Common myeloid progenitor, CD34-positive (primary cell): ENCODE data around the gene NAT8L.

Source experiments
- CTCF ChIA-PET: fragments of 350-600 bp; sonication (Branson Sonifier 250); formaldehyde crosslinking; loops from one replicate; lab custom pipeline; 2021; ENCODE audit warnings: antibody characterized with exemption; lab: Charles Lee
- POLR2A ChIA-PET: fragments of 350-600 bp; sonication (Branson Sonifier 250); formaldehyde crosslinking; loops from one replicate; lab custom pipeline; 2021; ENCODE audit warnings: antibody characterized with exemption; lab: Charles Lee
- DNase-seq, 3 donors: peaks; one replicate each; pipeline versions ENCODE4 v3.0.0 to v3.0.0-alpha.2; 2013
- H3K27ac ChIP-seq, 2 experiments: 1 replicate in 1 of 2; 2 replicates in 1 of 2; pipeline ENCODE4 v1.7.0; 2013; ENCODE audit warnings: inconsistent platforms in 2 of 2, low read length in 2 of 2, mild to moderate bottlenecking in 2 of 2, low read depth in 1 of 2, moderate library complexity in 1 of 2; ENCODE audit not compliant: severe bottlenecking in 2 of 2, insufficient read depth in 1 of 2, poor library complexity in 1 of 2
- H3K27me3 ChIP-seq, 5 experiments: replicated peaks in 2 of 5; 1 replicate in 3 of 5; 2 replicates in 2 of 5; pipeline versions ENCODE4 v1.6.1 to v1.7.0; 2013; ENCODE audit warnings: low read length in 4 of 5, mild to moderate bottlenecking in 2 of 5, moderate library complexity in 2 of 5, inconsistent platforms in 1 of 5; ENCODE audit not compliant: insufficient read depth in 5 of 5, control insufficient read depth in 4 of 5
- H3K36me3 ChIP-seq, 4 experiments: 1 replicate in 2 of 4; 2 replicates in 2 of 4; pipeline versions ENCODE4 v1.6.1 to v1.7.0; 2013; ENCODE audit warnings: low read length in 3 of 4, control low read depth in 1 of 4, mild to moderate bottlenecking in 1 of 4; ENCODE audit not compliant: control insufficient read depth in 4 of 4, insufficient read depth in 4 of 4
- H3K4me1 ChIP-seq, 4 experiments: 1 replicate in 3 of 4; 2 replicates in 1 of 4; pipeline versions ENCODE4 v1.6.1 to v1.7.1; 2013; ENCODE audit warnings: low read length in 3 of 4, mild to moderate bottlenecking in 3 of 4, control low read depth in 1 of 4, inconsistent platforms in 1 of 4, moderate library complexity in 1 of 4; ENCODE audit not compliant: control insufficient read depth in 4 of 4, insufficient read depth in 4 of 4; ENCODE audit errors: control extremely low read depth in 1 of 4
- H3K4me3 ChIP-seq, 7 experiments: 1 replicate in 4 of 7; 2 replicates in 3 of 7; pipeline versions ENCODE4 v1.5.1 to v1.7.0; 2013; ENCODE audit warnings: mild to moderate bottlenecking in 7 of 7, low read length in 6 of 7, moderate library complexity in 6 of 7, inconsistent platforms in 2 of 7, low read depth in 2 of 7, control low read depth in 1 of 7; ENCODE audit not compliant: insufficient read depth in 4 of 7, control insufficient read depth in 1 of 7; ENCODE audit errors: extremely low read depth in 1 of 7
- H3K9me3 ChIP-seq, 5 experiments: 1 replicate in 4 of 5; 2 replicates in 1 of 5; pipeline versions ENCODE4 v1.6.1 to v1.7.1; 2013; ENCODE audit warnings: low read length in 4 of 5, mild to moderate bottlenecking in 2 of 5, inconsistent platforms in 1 of 5, low read depth in 1 of 5, moderate library complexity in 1 of 5; ENCODE audit not compliant: control insufficient read depth in 4 of 5, insufficient read depth in 2 of 5; ENCODE audit errors: control extremely low read depth in 1 of 5
- WGBS: methylation state at CpG from one replicate; pipeline ENCODE4 v1.1.5; 2013; ENCODE audit not compliant: insufficient coverage; 5-methylcytosine and 5-hydroxymethylcytosine counted together

The NAT8L gene

DNA sequence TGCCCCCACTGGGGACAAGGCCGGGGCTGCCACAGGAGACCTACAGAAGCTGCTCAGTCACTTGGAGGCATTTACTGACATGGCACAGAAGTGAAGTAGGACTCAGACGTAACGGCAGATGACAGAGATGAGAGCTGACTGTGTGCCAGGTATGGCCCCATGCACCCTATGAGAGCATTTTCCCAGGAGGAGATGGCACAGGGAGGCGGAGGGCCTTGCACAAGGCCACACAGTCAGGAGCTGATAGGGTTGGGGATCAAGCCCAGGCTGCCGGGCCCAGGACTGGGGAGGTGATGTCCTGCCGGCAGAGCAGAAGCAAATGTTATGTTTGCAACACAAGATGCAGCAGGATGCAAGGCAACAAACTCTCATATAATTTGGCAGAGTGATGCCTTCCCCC, 34.1 kb downstream of the NAT8L start:
- 100% methylated on average over 4 of the region's 6 CpGs for WGBS
- CTCF ChIA-PET, result interaction anchor here (0.5 kb wide), 1 partner anchor 816 kb away, joined by 3 read pairs; no protein-coding TSS in a partner anchor
- Histone ChIP-seq H3K9me3 (peaks cover 0 to 22% (median 14%) of the 10 kb centered on the region in 5 experiments), H3K27me3 (peaks cover 0 to 7% (median 0%) of the 10 kb centered on the region in 5 experiments), H3K27ac (no peak overlapping the region), H3K4me3 (no peak overlapping the region), H3K4me1 (no peaks in the 10 kb centered on the region), H3K36me3 (no peaks in the 10 kb centered on the region)
- POLR2A ChIA-PET, result no interaction called here
- no peak for DNase-seq

DNA sequence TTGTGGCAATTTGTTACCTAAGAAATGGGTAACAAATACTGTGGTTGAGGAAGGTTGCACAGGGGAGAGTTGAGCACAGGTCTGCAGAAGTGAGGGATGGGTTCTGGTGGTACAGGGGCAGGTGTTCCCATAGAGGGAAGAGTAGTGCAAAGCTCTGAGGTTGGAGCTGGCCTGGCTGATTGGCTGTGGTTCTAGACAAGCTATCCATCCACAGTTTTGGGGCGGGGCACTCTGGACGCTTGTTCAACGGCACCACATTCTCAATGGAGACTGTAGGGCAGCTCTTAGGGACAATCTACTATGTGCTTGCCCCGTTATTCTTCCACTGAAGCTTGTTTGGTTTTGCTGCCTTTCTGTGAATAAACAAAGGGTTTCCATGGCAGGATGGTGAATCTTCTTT, 35.4 kb downstream of the NAT8L start:
- H3K27ac ChIP-seq, result no peak overlapping the region
- H3K4me3 ChIP-seq, result no peak overlapping the region
- H3K4me1 ChIP-seq, result no peaks in the 10 kb centered on the region
- H3K9me3 ChIP-seq, result peaks cover 0 to 26% (median 14%) of the 10 kb centered on the region in 5 experiments
- DNase-seq, result no peak
- H3K27me3 ChIP-seq, result peaks cover 0 to 6% (median 0%) of the 10 kb centered on the region in 5 experiments
- WGBS, result 100% methylated on average over 4 of the region's 4 CpGs
- ChIA-PET POLR2A (no interaction called here), CTCF (interaction anchor here (1.2 kb wide), 1 partner anchor 12 kb away, joined by 3 read pairs; no protein-coding TSS in a partner anchor)
- H3K36me3 ChIP-seq, result no peaks in the 10 kb centered on the region

DNA sequence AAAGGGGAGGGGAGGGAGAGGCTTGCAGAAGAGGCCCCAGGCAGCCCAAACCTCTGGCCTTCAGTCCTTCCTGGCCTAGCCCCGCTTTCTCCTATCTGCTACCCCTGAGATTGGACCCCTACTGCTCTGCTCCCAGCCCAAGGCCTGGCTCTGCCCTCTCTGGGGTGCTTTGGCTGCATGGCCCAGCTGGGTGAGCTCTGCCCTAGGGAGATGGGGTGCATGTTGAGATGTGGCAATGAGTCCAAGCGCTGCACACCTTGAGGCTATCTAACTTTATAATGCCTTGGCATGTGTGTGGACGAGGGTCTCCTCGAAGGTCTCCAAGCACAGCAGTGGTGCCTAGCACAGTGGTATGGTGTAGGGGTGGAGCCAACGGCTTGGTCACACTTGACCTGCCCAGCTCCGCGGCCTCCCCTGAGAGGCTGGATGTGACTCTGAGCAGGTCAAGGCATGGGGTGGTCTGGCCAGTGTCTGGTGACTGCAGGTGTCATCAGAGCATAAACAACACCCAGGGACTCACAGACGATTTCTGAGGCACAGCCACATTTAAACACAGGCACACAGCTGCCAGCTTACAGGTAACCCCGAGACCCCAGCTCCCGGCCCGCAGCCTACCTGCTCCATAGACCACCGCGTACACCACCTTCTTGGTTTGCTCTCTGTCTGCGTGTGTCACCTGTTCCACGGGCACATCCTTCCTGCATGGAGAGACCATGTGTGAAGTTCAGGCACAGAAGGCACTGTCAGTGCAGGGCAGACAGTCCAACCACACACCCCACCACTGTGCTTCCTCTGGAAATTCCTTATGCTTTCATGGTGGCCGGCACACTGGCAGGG, 36.3 kb downstream of the NAT8L start:
- H3K27ac ChIP-seq, result no peak overlapping the region
- WGBS, result 97% methylated on average over 13 of the region's 16 CpGs
- DNase-seq, result no peak
- no peaks in the 10 kb centered on the region for H3K36me3 ChIP-seq
- H3K4me3 ChIP-seq, result no peak overlapping the region
- no peaks in the 10 kb centered on the region for H3K4me1 ChIP-seq
- ChIA-PET CTCF (no interaction called here), POLR2A (no interaction called here)
- H3K27me3 ChIP-seq, result peaks cover 0 to 6% (median 0%) of the 10 kb centered on the region in 5 experiments
- peaks cover 0 to 26% (median 14%) of the 10 kb centered on the region in 5 experiments for H3K9me3 ChIP-seq

DNA sequence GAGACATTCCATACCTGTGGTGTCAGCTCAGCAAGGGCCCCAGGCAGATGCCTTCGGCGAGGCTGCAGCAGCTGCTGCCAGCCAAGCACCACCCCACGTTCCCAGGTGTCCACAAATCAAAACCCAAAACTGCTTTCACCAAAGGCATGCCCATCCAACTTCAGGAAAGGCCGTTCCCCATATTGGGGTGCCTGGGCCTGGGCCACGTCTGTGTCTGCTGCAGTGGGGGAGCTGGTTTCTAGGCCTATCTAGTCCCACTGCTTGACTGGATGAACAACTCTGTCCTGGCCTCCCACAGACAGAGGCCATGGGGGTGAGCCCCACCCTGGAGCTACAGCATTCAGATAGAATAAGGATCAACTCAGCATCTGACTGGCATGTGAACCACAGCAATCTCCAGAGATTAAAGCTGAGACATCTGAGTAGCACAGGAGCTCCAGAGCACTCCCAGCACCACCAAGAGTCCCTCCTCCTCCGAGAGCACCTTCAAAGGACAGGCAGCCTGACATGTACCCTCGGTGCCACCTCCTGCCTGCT, 37.0 kb downstream of the NAT8L start:
- peaks cover 0 to 4% (median 0%) of the 10 kb centered on the region in 5 experiments for H3K27me3 ChIP-seq
- ChIA-PET POLR2A (no interaction called here), CTCF (no interaction called here)
- 93% methylated on average over 4 of the region's 7 CpGs for WGBS
- H3K9me3 ChIP-seq, result peaks cover 0 to 26% (median 14%) of the 10 kb centered on the region in 5 experiments
- H3K4me3 ChIP-seq, result no peak overlapping the region
- DNase-seq, result no peak
- no peaks in the 10 kb centered on the region for H3K36me3 ChIP-seq
- H3K27ac ChIP-seq, result no peak overlapping the region
- H3K4me1 ChIP-seq, result no peaks in the 10 kb centered on the region

DNA sequence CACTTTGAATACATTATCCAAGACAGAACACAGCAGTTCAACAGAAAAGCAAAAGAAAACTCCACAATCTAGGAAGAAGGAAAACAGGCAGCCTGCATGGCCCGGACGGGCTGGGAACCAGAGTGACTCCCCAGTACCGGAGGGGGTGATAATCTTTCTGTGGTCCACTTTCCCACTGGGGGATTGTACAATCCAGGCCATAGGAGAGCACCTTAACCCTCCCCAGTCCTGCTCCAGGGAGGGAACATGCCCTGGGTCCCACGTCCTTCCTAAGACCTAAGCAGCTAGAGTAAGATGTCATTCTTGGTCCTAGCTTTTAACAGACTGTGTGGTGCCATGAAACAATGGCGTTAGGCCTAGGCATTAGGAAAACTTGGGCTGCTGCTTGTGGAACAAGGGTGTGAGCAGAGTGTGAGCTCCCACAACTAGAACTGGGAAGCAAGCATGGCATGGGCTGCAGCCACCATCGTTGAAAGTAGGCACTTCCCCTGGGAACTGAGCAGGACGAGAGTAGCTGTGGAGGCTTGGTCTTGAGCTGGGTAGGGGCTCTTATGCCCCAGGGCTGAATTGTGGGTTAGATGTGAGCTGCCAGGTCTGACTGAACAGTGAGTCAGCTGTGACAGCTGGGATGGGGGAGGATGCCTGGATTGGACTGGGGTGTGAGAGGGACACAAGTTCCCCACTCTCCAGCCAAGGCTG, 42.4 kb downstream of the NAT8L start:
- Histone ChIP-seq H3K27ac (no peak overlapping the region), H3K27me3 (peaks cover 0 to 4% (median 1%) of the 10 kb centered on the region in 5 experiments), H3K4me3 (no peak overlapping the region), H3K36me3 (no peaks in the 10 kb centered on the region), H3K4me1 (no peaks in the 10 kb centered on the region), H3K9me3 (peaks cover 0 to 37% (median 24%) of the 10 kb centered on the region in 5 experiments)
- CTCF ChIA-PET, result no interaction called here
- 96% methylated on average over 4 of the region's 7 CpGs for WGBS
- POLR2A ChIA-PET, result no interaction called here
- no peak for DNase-seq

DNA sequence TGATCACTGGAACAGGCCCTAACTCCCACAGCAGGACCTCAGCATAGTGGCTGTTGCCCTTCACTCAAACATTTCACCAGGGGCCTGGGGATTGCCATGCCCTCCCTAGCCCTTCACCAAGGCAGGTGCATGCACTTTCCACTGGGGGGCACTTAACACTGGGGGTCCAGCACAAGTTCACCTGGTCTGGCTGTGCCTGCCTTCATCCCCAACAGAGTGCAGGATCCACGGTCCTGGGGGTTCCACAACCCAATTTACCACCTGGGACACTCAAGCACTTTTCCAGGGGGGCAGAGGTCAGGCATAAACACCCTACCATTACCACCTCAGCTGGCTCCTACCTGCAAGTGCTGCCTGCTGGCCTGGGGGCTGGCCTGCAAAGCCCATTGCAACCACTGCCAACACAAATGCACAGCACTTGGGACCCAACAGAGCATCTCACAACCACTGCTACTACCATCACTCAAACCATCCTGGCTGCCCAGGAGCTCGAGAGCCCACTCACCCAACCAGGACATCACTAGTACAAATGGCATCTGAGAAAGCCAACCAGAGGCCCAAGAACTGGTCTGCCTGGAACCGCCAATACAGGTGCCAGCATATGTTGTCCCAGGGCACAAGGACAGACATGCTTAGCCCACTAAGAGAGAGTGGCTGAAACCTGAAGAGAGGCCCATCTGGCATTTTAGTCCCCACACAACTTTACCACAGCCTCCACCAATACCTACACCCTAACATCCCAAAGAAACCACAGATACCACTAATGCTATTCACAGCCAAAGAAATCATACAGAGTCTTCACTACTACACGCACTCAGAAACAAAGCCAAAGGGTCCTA, 43.1 kb downstream of the NAT8L start:
- DNase-seq, result no peak
- H3K4me3 ChIP-seq, result no peak overlapping the region
- 95% methylated on average over 4 of the region's 4 CpGs for WGBS
- peaks cover 0 to 4% (median 1%) of the 10 kb centered on the region in 5 experiments for H3K27me3 ChIP-seq
- H3K4me1 ChIP-seq, result no peaks in the 10 kb centered on the region
- H3K27ac ChIP-seq, result no peak overlapping the region
- ChIA-PET CTCF (no interaction called here), POLR2A (no interaction called here)
- peaks cover 0 to 30% (median 17%) of the 10 kb centered on the region in 5 experiments for H3K9me3 ChIP-seq
- no peaks in the 10 kb centered on the region for H3K36me3 ChIP-seq
